Spleen (tissue), 11 donors: Measurements from ENCODE around the gene MAGEB5. TPM values are rescaled to one million over a fixed set of nuclear protein-coding genes. Genes with fewer than 3 reads are reported as not detected.

Source experiments
- DNase-seq: peaks from one replicate; pipeline ENCODE4 v3.0.0-alpha.2; 2020
- H3K27ac ChIP-seq, 8 donors: fragments of 200-600 bp; sonication (generic) in 7 of 8; 1 replicate in 4 of 8; 2 replicates in 4 of 8; pipeline versions ENCODE4 v1.5.0 to v1.8.0; 2016 to 2021; ENCODE audit warnings: inconsistent platforms in 4 of 8, mild to moderate bottlenecking in 4 of 8, moderate library complexity in 1 of 8
- H3K27me3 ChIP-seq, 7 donors: fragments of 200-600 bp; sonication (generic) in 6 of 7; replicated peaks in 1 of 7; 1 replicate in 4 of 7; 2 replicates in 3 of 7; pipeline versions ENCODE4 v1.5.0 to v1.8.0; 2016 to 2021; ENCODE audit warnings: inconsistent platforms in 3 of 7, mild to moderate bottlenecking in 1 of 7
- H3K36me3 ChIP-seq, 6 donors: fragments of 200-600 bp; sonication (generic) in 5 of 6; 1 replicate in 4 of 6; 2 replicates in 2 of 6; pipeline versions ENCODE4 v1.5.0 to v1.8.0; 2016 to 2021; ENCODE audit warnings: inconsistent platforms in 2 of 6
- H3K4me1 ChIP-seq, 6 donors: fragments of 200-600 bp; sonication (generic) in 5 of 6; 1 replicate in 3 of 6; 2 replicates in 3 of 6; pipeline versions ENCODE4 v1.5.0 to v1.8.0; 2016 to 2021; ENCODE audit warnings: inconsistent platforms in 3 of 6
- H3K4me3 ChIP-seq, 8 donors: fragments of 200-600 bp; sonication (generic) in 7 of 8; 1 replicate in 4 of 8; 2 replicates in 4 of 8; pipeline versions ENCODE4 v1.5.0 to v1.8.0; 2016 to 2021; ENCODE audit warnings: inconsistent platforms in 4 of 8, mild to moderate bottlenecking in 4 of 8, moderate library complexity in 2 of 8
- H3K9me3 ChIP-seq, 8 donors: fragments of 200-600 bp; sonication (generic) in 7 of 8; 1 replicate in 4 of 8; 2 replicates in 4 of 8; pipeline versions ENCODE4 v1.5.0 to v1.8.0; 2016 to 2021; ENCODE audit warnings: inconsistent platforms in 4 of 8
- CTCF ChIP-seq, 11 experiments: fragments of 200-600 bp in 7 of 11; fragments of 450-650 bp in 4 of 11; sonication (generic) in 4 of 11; IDR thresholded peaks in 8 of 11; conservative IDR thresholded peaks in 3 of 11; 1 replicate in 7 of 11; 2 replicates in 4 of 11; pipeline versions ENCODE4 v1.4.0 to v1.8.0; 2016 to 2021; ENCODE audit warnings: antibody characterized with exemption in 11 of 11, inconsistent platforms in 4 of 11, mild to moderate bottlenecking in 1 of 11
- POLR2A ChIP-seq, 3 donors: fragments of 450-650 bp; IDR thresholded peaks; one replicate each; pipeline ENCODE4 v1.5.1; 2017; ENCODE audit warnings: antibody characterized with exemption in 3 of 3, mild to moderate bottlenecking in 1 of 3
- POLR2AphosphoS5 ChIP-seq, 3 donors: sonication (generic); formaldehyde crosslinking; IDR thresholded peaks; one replicate each; pipeline ENCODE4 v1.5.1; 2017; ENCODE audit warnings: antibody characterized with exemption in 3 of 3
- WGBS, 5 donors: extraction: QIAGEN DNeasy Blood & Tissue Kit in 3 of 5; methylation state at CpG; one replicate each; pipeline versions ENCODE4 v1.1.5 to v1.1.7; 2013 to 2018; 5-methylcytosine and 5-hydroxymethylcytosine counted together
- intact Hi-C: fragments of 100-400 bp; cut with DNase I; formaldehyde crosslinking; loops from one replicate; pipeline ENCODE4 v1.15.0; 2023; ENCODE audit warnings: low total_unique reads
- polyA plus RNA-seq, 3 donors: library from polyadenylated mRNA; stranded (reverse); fragments of 200-250 nt; gene quantifications; one replicate each; pipeline ENCODE4 v1.2.1, GENCODE V29; 2013
- total RNA-seq, 7 donors: library from RNA; depleted of rRNA in 3 of 7; stranded (reverse); fragments of >200 nt in 3 of 7; fragmentation: NEBNext Ultra II Directional in 4 of 7; extraction: Animal tissue kit (Norgen Biotek cat#: 25700) in 4 of 7; gene quantifications; one replicate each; pipeline versions ENCODE4 v1.1.0 to v1.2.1, GENCODE V29; 2016 to 2021
- donor health status: healthy with polysubstance abuse.
- donor health status: DM: no; HTN: no; CAD: no; lungs with moderate emphysema.
- donor health status: DM: no; HTN: no; CAD: no.
- donor health status: Bipolar disorder and iron deficiency.
- donor health status: healthy.
- donor health status: DM: no; HTN: no; CAD: no.
- donor health status: DM: yes; HTN: yes; CAD: no.

Gene MAGEB5
- total and polyA plus RNA-seq, 10 donors, result not detected

GRCh38 chrX:26219351-26219750 lies 3.4 kb downstream of the MAGEB5 start:
- Histone ChIP-seq H3K4me3 (no peak overlapping the region), H3K36me3 (no peaks in the 10 kb centered on the region), H3K27me3 (no peaks in the 10 kb centered on the region), H3K9me3 (no peaks in the 10 kb centered on the region), H3K27ac (no peak overlapping the region), H3K4me1 (no peaks in the 10 kb centered on the region)
- WGBS, 5 donors, result 65 to 80% (median 74%) methylated on average over 4 to 7 of the region's 7 CpGs
- intact Hi-C loops, result no loop called here
- TF ChIP-seq POLR2A (IDR thresholded peaks at IDR 0.05), result no peak
- TF ChIP-seq CTCF (IDR thresholded peaks at IDR 0.05 in 8 of 11, conservative IDR thresholded peaks at IDR 0.05 in 3 of 11), result no peak
- no peak for TF ChIP-seq POLR2AphosphoS5 (IDR thresholded peaks at IDR 0.05)
- no peak for DNase-seq

- H3K4me3 ChIP-seq, result no peak overlapping the region
- H3K36me3 ChIP-seq, result no peaks in the 10 kb centered on the region
- intact Hi-C loops, result no loop called here
- DNase-seq, result no peak
- H3K27me3 ChIP-seq, result no peaks in the 10 kb centered on the region
- 31 to 61% (median 51%) methylated on average over 1 of the region's 1 CpG for WGBS, 5 donors
- peaks cover 0 to 4% (median 0%) of the 10 kb centered on the region in 8 donors for H3K9me3 ChIP-seq
- H3K27ac ChIP-seq, result no peak overlapping the region
- TF ChIP-seq CTCF (IDR thresholded peaks at IDR 0.05 in 8 of 11, conservative IDR thresholded peaks at IDR 0.05 in 3 of 11) (no peak), POLR2AphosphoS5 (IDR thresholded peaks at IDR 0.05) (no peak), POLR2A (IDR thresholded peaks at IDR 0.05) (no peak)
- H3K4me1 ChIP-seq, result no peaks in the 10 kb centered on the region
Measured at GRCh38 chrX:26234177-26234576, 18.2 kb downstream of the MAGEB5 start.

GRCh38 chrX:26253526-26253925 lies 37.6 kb downstream of the MAGEB5 start:
- 37 to 76% (median 59%) methylated on average over 3 of the region's 3 CpGs for WGBS, 5 donors
- DNase-seq, result no peak
- intact Hi-C loops, result no loop called here
- Histone ChIP-seq H3K27me3 (no peaks in the 10 kb centered on the region), H3K4me1 (no peaks in the 10 kb centered on the region), H3K36me3 (no peaks in the 10 kb centered on the region), H3K9me3 (no peaks in the 10 kb centered on the region), H3K27ac (no peak overlapping the region), H3K4me3 (no peak overlapping the region)
- TF ChIP-seq POLR2AphosphoS5 (IDR thresholded peaks at IDR 0.05) (no peak), CTCF (IDR thresholded peaks at IDR 0.05 in 8 of 11, conservative IDR thresholded peaks at IDR 0.05 in 3 of 11) (no peak), POLR2A (IDR thresholded peaks at IDR 0.05) (no peak)

- no peaks in the 10 kb centered on the region for H3K9me3 ChIP-seq
- 78 to 96% (median 85%) methylated on average over 3 to 9 of the region's 9 CpGs for WGBS, 5 donors
- no peak overlapping the region for H3K27ac ChIP-seq
- H3K27me3 ChIP-seq, result no peaks in the 10 kb centered on the region
- DNase-seq, result no peak
- intact Hi-C loops, result no loop called here
- H3K4me3 ChIP-seq, result no peak overlapping the region
- TF ChIP-seq POLR2A (IDR thresholded peaks at IDR 0.05), result no peak
- no peaks in the 10 kb centered on the region for H3K4me1 ChIP-seq
- H3K36me3 ChIP-seq, result no peaks in the 10 kb centered on the region
Measured at GRCh38 chrX:26254436-26254835, 38.5 kb downstream of the MAGEB5 start.

GRCh38 chrX:26262121-26262523 lies 46.2 kb downstream of the MAGEB5 start:
- no peak overlapping the region for H3K27ac ChIP-seq
- no peaks in the 10 kb centered on the region for H3K4me1 ChIP-seq
- no peak overlapping the region for H3K4me3 ChIP-seq
- DNase-seq, result no peak
- intact Hi-C loops, result no loop called here
- TF ChIP-seq POLR2AphosphoS5 (IDR thresholded peaks at IDR 0.05) (no peak), CTCF (IDR thresholded peaks at IDR 0.05 in 8 of 11, conservative IDR thresholded peaks at IDR 0.05 in 3 of 11) (no peak), POLR2A (IDR thresholded peaks at IDR 0.05) (no peak)
- H3K9me3 ChIP-seq, result no peaks in the 10 kb centered on the region
- H3K27me3 ChIP-seq, result no peaks in the 10 kb centered on the region
- H3K36me3 ChIP-seq, result no peaks in the 10 kb centered on the region
- 47 to 62% (median 58%) methylated on average over 5 of the region's 5 CpGs for WGBS, 5 donors
